Eye (tissue), 1 donor: ENCODE results near the gene OR4D2.
A peak's percentile ranks its signal among the peaks of the same experiment; 100 is the strongest.

ENCODE experiments used
- DNase-seq: peaks from one replicate; pipeline ENCODE4 v3.0.0-alpha.2; 2015

The OR4D2 gene

DNA sequence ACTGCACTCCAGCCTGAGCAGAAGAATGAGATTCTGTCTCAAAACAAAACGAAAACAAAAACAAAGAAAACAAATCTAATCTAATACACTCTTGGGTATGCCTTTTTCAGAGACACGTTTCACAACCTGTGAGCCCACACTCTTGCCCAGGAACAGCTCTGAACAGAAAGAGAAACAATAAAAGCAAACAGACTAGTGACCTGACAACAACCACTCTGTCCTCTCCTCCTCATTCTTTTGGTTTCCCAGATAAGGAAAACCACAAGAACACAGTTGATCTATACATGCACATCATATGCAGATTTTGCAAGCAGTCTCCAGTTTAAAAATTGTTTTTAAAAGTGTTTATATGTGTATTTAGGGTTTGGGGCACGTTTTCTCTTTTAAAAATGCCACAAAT, 51.0 kb downstream of the OR4D2 start:
- DNase-seq = no peak

DNA sequence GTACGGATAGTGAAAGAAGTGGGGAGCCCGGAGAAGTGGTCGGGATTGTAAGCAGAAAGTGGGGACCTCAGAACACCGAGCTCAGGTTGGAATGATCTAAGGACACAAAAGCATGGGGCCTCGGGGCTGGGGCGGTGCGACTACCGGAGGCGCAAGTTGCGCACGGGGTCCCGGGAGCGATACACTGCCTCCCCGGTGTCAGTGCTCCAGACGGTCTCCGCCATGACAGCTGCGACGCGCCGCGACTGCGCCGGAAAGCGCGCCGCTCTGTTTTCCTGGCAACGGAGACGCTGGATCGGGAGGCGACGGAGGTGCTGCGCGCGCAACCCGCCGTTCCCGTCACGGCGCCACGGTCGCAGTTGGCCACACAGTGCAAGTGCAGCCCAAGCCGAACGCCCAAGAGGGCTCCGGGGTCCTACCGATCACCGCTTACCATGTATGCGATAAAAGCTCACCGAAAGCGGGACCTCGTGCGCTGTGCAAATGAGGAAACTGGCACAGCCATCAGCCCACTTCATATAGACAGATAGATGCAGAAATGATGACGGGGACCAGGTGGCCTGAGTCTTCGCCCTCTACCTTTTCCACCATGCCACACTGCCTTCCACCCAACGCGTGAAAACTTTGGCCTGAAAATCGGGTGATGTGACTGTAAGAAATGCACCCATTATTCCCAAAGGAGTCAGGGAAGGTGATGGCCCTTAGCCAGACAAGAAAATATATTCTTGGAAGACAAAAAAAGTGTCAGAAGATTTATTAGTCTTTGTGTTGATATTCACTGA, 52.4 kb downstream of the OR4D2 start, which contains the start of gene MKS1:
MKS1 (minus strand) TSS at position 249 of the 782 bp plus-strand sequence; CDS start at position 224, 25 bp downstream.
- DNase-seq = peak; percentile 97

DNA sequence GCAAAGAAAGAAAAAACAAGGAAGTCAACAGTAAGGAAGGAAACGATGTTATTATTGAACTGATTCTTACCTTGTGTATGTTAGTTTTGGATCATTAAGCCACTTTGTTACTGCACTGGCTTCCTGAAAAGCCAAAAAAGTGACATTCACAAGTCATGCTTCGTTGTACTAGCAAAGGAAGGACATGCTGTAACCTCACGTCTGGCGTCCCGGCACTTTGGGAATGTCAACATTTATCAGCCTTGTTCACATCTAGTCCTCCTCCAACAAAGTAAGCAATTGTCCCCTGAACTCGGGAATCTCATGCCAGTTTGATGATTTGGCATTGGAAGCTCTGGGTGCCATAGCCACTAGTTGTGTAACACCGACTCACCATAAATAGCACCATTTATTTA, 53.0 kb downstream of the OR4D2 start:
- DNase-seq = no peak
